Keratinocyte (primary cell): ENCODE data around the gene LCN2.

Experiments
- CTCF ChIP-seq, 3 experiments: IDR thresholded peaks in 1 of 3; conservative IDR thresholded peaks in 1 of 3; optimal IDR thresholded peaks in 1 of 3; 2 replicates in 2 of 3; 3 replicates in 1 of 3; pipeline versions ENCODE3 to v1.5.1; 2011; ENCODE audit warnings: low read length in 3 of 3, mild to moderate bottlenecking in 3 of 3, moderate library complexity in 2 of 3, control low read depth in 1 of 3, inconsistent platforms in 1 of 3; ENCODE audit not compliant: insufficient read depth in 2 of 3; ENCODE audit errors: extremely low read depth in 1 of 3
- EZH2 ChIP-seq: IDR thresholded peaks from one replicate; pipeline ENCODE4 v1.6.1; 2012; ENCODE audit warnings: inconsistent platforms, mild to moderate bottlenecking, low read length, moderate library complexity

GRCh38 chr9:128123451-128124080, 25.7 kb upstream of the LCN2 start:
- TF ChIP-seq CTCF (optimal IDR thresholded peaks at IDR 0.05 in 1 of 3, IDR thresholded peaks at IDR 0.05 in 1 of 3, conservative IDR thresholded peaks at IDR 0.05 in 1 of 3; ENCODE audit: extremely low read depth in 1 of 3, insufficient read depth in 2 of 3, low read length in 3 of 3): no peak
- no peak for TF ChIP-seq EZH2
